HEK293T (cell line): ENCODE data around the gene CDK3.

Experiments used
- CTCF ChIA-PET: fragments of 350-600 bp; formaldehyde crosslinking; extraction: SDS; loops from one replicate; lab custom pipeline; 2021; ENCODE audit warnings: antibody characterized with exemption, inconsistent platforms; lab: Yijun Ruan, JAX
- POLR2A ChIA-PET: fragments of 350-600 bp; formaldehyde crosslinking; extraction: SDS; loops from one replicate; lab custom pipeline; 2020; ENCODE audit warnings: antibody characterized with exemption, inconsistent platforms; lab: Yijun Ruan, JAX
- DNase-seq: peaks from one replicate; pipeline ENCODE4 v3.0.0; 2012; ENCODE audit warnings: mixed read lengths; ENCODE audit errors: extremely low spot score
- ARNT ChIP-seq: fragments of 450-650 bp; IDR thresholded peaks from 2 replicates; pipeline ENCODE4 v1.6.1; 2017; ENCODE audit warnings: mild to moderate bottlenecking
- BHLHE40 ChIP-seq: fragments of 450-650 bp; IDR thresholded peaks from 2 replicates; pipeline ENCODE4 v1.6.1; 2016; ENCODE audit warnings: mild to moderate bottlenecking, moderate library complexity, borderline replicate concordance
- CTBP1 ChIP-seq: fragments of 450-650 bp; IDR thresholded peaks from 2 replicates; pipeline ENCODE4 v1.6.1; 2016; ENCODE audit warnings: borderline replicate concordance
- ELF4 ChIP-seq: fragments of 450-650 bp; IDR thresholded peaks from 2 replicates; pipeline ENCODE4 v1.6.1; 2017; ENCODE audit warnings: antibody characterized with exemption
- FOXA1 ChIP-seq: fragments of 450-650 bp; IDR thresholded peaks from 2 replicates; pipeline ENCODE4 v1.6.1; 2016; ENCODE audit warnings: mild to moderate bottlenecking
- FOXK2 ChIP-seq: fragments of 450-650 bp; IDR thresholded peaks from 2 replicates; pipeline ENCODE4 v1.6.1; 2016; ENCODE audit warnings: mild to moderate bottlenecking
- FOXM1 ChIP-seq: fragments of 450-650 bp; IDR thresholded peaks from 2 replicates; pipeline ENCODE4 v1.6.1; 2017; ENCODE audit warnings: mild to moderate bottlenecking, borderline replicate concordance
- HDGF ChIP-seq: fragments of 450-650 bp; IDR thresholded peaks from 2 replicates; pipeline ENCODE4 v1.6.1; 2017; ENCODE audit warnings: antibody characterized with exemption, borderline replicate concordance
- L3MBTL2 ChIP-seq: fragments of 450-650 bp; conservative IDR thresholded peaks from 2 replicates; pipeline ENCODE4 v1.6.1; 2016; ENCODE audit warnings: mild to moderate bottlenecking
- LEF1 ChIP-seq: fragments of 450-650 bp; IDR thresholded peaks from 2 replicates; pipeline ENCODE4 v1.6.1; 2017; ENCODE audit warnings: mild to moderate bottlenecking, borderline replicate concordance
- NFRKB ChIP-seq: fragments of 450-650 bp; IDR thresholded peaks from 2 replicates; pipeline ENCODE4 v1.6.1; 2016; ENCODE audit warnings: mild to moderate bottlenecking, moderate library complexity
- PKNOX1 ChIP-seq: fragments of 450-650 bp; IDR thresholded peaks from 2 replicates; pipeline ENCODE4 v1.6.1; 2016
- SP1 ChIP-seq: fragments of 450-650 bp; IDR thresholded peaks from 2 replicates; pipeline ENCODE4 v1.6.1; 2017
- SUZ12 ChIP-seq: fragments of 450-650 bp; IDR thresholded peaks from 2 replicates; pipeline ENCODE4 v1.6.1; 2016; ENCODE audit warnings: mild to moderate bottlenecking
- TARDBP ChIP-seq: fragments of 450-650 bp; IDR thresholded peaks from 2 replicates; pipeline ENCODE4 v1.6.1; 2016
- ZNF384 ChIP-seq: fragments of 450-650 bp; IDR thresholded peaks from 2 replicates; pipeline ENCODE4 v1.6.1; 2016

CDK3 gene

GRCh38 chr17:76008208-76008607 lies 7.6 kb downstream of the CDK3 start:
- TF ChIP-seq HDGF: no peak
- TF ChIP-seq FOXK2: no peak
- no peak for TF ChIP-seq ARNT
- TF ChIP-seq BHLHE40: no peak
- TF ChIP-seq SUZ12: no peak
- TF ChIP-seq FOXA1: no peak
- no peak for TF ChIP-seq NFRKB
- no peak for TF ChIP-seq PKNOX1
- TF ChIP-seq LEF1: no peak
- POLR2A ChIA-PET: interaction anchor here (0.6 kb wide), 1 partner anchor 110 kb away, joined by 3 read pairs; no protein-coding TSS in a partner anchor
- CTCF ChIA-PET: interaction anchor here (0.7 to 4.2 kb wide), 4 partner anchors 7 to 103 kb away, joined by 3 to 22 read pairs (median 13); partner anchors contain the start of genes CDK3 and MRPL38
- DNase-seq: no peak

GRCh38 chr17:76008630-76009425 lies 8.2 kb downstream of the CDK3 start:
- ChIA-PET CTCF (interaction anchor here (4.2 kb wide), 1 partner anchor 7 kb away, joined by 22 read pairs; the partner anchor contains the start of gene CDK3), POLR2A (no interaction called here)

GRCh38 chr17:76009447-76009846 lies 8.8 kb downstream of the CDK3 start:
- POLR2A ChIA-PET: interaction anchor here (0.9 to 2.7 kb wide), 2 partner anchors 95 to 113 kb away, joined by 6 to 10 read pairs; partner anchors contain the start of genes EXOC7 and TRIM65
- TF ChIP-seq HDGF (no peak), TARDBP (no peak), FOXA1 (no peak), CTBP1 (no peak), FOXM1 (no peak), BHLHE40 (no peak), ARNT (no peak), SP1 (no peak), ZNF384 (no peak), ELF4 (no peak)
- DNase-seq: no peak
- CTCF ChIA-PET: interaction anchor here (0.8 to 4.2 kb wide), 3 partner anchors 8 to 25 kb away, joined by 3 to 22 read pairs (median 4); partner anchors contain the start of gene CDK3

More at GRCh38 chr17:76008630-76009425, 8.2 kb downstream of the CDK3 start:
- TF ChIP-seq PKNOX1: no peak
- TF ChIP-seq TARDBP: no peak
- no peak for TF ChIP-seq SP1
- no peak for TF ChIP-seq FOXA1
- TF ChIP-seq HDGF: no peak
- TF ChIP-seq ARNT: no peak
- TF ChIP-seq LEF1: no peak
- TF ChIP-seq FOXK2: no peak
- TF ChIP-seq SUZ12: no peak
- no peak for TF ChIP-seq BHLHE40
- TF ChIP-seq ZNF384: no peak
- TF ChIP-seq FOXM1: no peak
- no peak for TF ChIP-seq L3MBTL2
- TF ChIP-seq ELF4: no peak
- TF ChIP-seq CTBP1: no peak
- TF ChIP-seq NFRKB: no peak
- no peak for DNase-seq

GRCh38 chr17:76009969-76010661 lies 9.5 kb downstream of the CDK3 start:
- TF ChIP-seq PKNOX1: no peak
- TF ChIP-seq L3MBTL2: no peak
- no peak for TF ChIP-seq SP1
- TF ChIP-seq ZNF384: no peak
- ChIA-PET POLR2A (interaction anchor here (0.7 to 2.7 kb wide), 3 partner anchors 94 to 230 kb away, joined by 3 to 10 read pairs (median 6); partner anchors contain the start of genes EXOC7 and TRIM65), CTCF (interaction anchor here (0.8 to 4.2 kb wide), 3 partner anchors 9 to 25 kb away, joined by 3 to 22 read pairs (median 4); partner anchors contain the start of gene CDK3)
- no peak for DNase-seq

GRCh38 chr17:76011951-76012350 lies 11.3 kb downstream of the CDK3 start:
- DNase-seq: no peak
- CTCF ChIA-PET: interaction anchor here (0.6 to 4.2 kb wide), 4 partner anchors 11 to 170 kb away, joined by 3 to 22 read pairs (median 5); partner anchors contain the start of gene CDK3
- POLR2A ChIA-PET: interaction anchor here (1.1 to 2.7 kb wide), 2 partner anchors 71 to 92 kb away, joined by 3 to 10 read pairs; partner anchors contain the start of gene EXOC7

More at GRCh38 chr17:76011951-76012350, 11.3 kb downstream of the CDK3 start:
- TF ChIP-seq SP1 (no peak), LEF1 (no peak), ARNT (no peak), L3MBTL2 (no peak), TARDBP (no peak), CTBP1 (no peak), FOXK2 (no peak), BHLHE40 (no peak), FOXA1 (no peak), FOXM1 (no peak), PKNOX1 (no peak), NFRKB (no peak), HDGF (no peak), SUZ12 (no peak), ELF4 (no peak), ZNF384 (no peak)
